Effector memory CD4-positive, alpha-beta T cell (primary cell): Measurements from ENCODE around the gene CACNB1.

Source experiments
- DNase-seq, 3 donors: peaks; one replicate each; pipeline ENCODE4 v3.0.0-alpha.2; 2020
- H3K27ac ChIP-seq: 2 replicates; pipeline ENCODE4 v1.7.0; 2013; ENCODE audit warnings: mild to moderate bottlenecking, low read length, moderate library complexity; ENCODE audit not compliant: insufficient read depth, poor library complexity, severe bottlenecking
- H3K27me3 ChIP-seq: replicated peaks from 2 replicates; pipeline ENCODE4 v1.7.0; 2013; ENCODE audit warnings: mild to moderate bottlenecking, low read length; ENCODE audit not compliant: insufficient read depth, control insufficient read depth, poor library complexity, severe bottlenecking
- H3K36me3 ChIP-seq: 2 replicates; pipeline ENCODE4 v1.7.0; 2013; ENCODE audit warnings: mild to moderate bottlenecking, low read length, moderate library complexity; ENCODE audit not compliant: control insufficient read depth, insufficient read depth
- H3K4me1 ChIP-seq: 2 replicates; pipeline ENCODE4 v1.7.0; 2013; ENCODE audit warnings: low read length, mild to moderate bottlenecking; ENCODE audit not compliant: control insufficient read depth, insufficient read depth, poor library complexity, severe bottlenecking
- H3K4me3 ChIP-seq: 2 replicates; pipeline ENCODE4 v1.7.0; 2013; ENCODE audit warnings: low read length, low read depth, mild to moderate bottlenecking; ENCODE audit not compliant: insufficient read depth, poor library complexity, severe bottlenecking
- H3K9me3 ChIP-seq: 2 replicates; pipeline ENCODE4 v1.7.0; 2013; ENCODE audit warnings: mild to moderate bottlenecking, low read length, moderate library complexity; ENCODE audit not compliant: control insufficient read depth

CACNB1 gene

DNA sequence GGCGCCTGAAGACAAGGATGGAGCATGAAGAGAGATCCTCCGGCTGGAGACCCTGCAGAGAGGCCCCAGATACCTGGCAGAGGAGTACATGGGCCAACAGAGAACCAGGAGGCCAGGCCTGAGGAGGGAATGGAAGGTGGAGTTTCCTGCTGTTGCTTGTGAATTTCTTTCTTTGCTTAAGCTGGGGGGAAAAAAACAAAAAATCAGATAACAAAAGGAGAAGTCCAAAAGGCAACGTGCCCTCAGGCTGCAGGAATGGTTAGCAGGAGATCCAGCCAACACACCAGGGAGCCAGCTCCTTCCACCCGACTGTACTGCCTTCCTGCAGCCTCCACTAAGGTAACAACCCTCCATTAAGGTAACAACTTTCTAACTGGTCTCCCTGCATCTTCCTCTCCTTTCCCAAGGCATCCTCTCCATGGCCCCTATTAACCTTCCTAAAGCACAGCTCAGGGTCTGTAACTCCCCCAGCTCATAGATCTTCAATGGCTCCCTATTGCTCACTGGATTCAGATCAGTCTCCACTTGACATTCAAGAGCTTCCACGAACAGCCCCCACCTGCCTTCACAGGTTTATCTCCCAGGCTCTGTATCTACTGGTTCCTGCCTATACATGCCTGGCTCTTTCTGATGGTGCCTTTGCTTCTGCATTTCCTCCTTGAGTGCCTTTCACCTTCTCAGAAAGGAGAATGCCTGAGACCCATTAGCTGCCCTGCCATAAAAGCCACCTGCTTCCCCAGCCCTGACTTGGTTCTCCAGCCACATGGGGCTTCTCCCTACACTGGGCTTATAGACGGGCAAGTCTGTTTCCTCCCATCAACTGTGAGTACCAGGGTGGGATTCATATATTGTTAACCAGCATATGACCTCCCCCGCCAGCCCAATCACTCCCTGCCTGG, 30.8 kb downstream of the CACNB1 start:
- Histone ChIP-seq H3K27me3 (peaks cover 8% of the 10 kb centered on the region), H3K9me3 (no peaks in the 10 kb centered on the region), H3K36me3 (no peaks in the 10 kb centered on the region), H3K4me1 (peaks cover 12% of the 10 kb centered on the region), H3K4me3 (no peak overlapping the region), H3K27ac (no peak overlapping the region)
- DNase-seq = no peak

DNA sequence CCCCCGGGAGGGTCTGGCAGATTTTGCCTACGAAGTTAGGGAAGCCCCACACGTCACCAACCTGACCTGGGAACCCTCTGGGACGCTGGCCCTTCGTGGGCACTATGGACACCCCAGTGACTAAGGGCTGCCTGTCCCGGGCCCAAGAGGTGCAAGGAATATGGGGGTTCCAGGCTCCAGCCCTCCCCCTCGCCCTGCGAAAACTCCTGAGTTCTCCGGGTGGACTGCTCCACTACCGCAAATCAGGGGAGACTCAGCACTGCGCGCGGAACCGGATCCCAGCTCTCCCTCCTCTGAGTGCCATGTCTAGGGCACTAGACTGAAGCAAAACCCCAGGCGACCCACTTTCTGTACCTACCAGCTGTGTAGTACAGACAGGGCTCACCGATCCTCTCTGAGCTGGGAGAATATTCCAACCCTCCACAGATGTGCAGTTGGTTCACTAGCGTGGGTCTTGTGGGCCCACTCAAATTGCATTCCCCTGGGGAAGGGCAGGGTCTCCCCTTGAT, 31.6 kb downstream of the CACNB1 start, which contains the start of gene ARL5C:
Gene ARL5C, minus strand, starts transcription at position 321 of the 509 bp plus-strand sequence. CDS start 401 bp downstream, outside the sequence.
- no peak within 1 kb of the TSS for H3K27ac ChIP-seq
- H3K4me3 ChIP-seq = peak within 1 kb of the TSS; percentile 54
- peaks cover 8% of the 10 kb centered on the region for H3K27me3 ChIP-seq
- no peak for DNase-seq
- peaks cover 12% of the 10 kb centered on the region for H3K4me1 ChIP-seq
- H3K36me3 ChIP-seq = no peaks in the 10 kb centered on the region
- H3K9me3 ChIP-seq = no peaks in the 10 kb centered on the region

DNA sequence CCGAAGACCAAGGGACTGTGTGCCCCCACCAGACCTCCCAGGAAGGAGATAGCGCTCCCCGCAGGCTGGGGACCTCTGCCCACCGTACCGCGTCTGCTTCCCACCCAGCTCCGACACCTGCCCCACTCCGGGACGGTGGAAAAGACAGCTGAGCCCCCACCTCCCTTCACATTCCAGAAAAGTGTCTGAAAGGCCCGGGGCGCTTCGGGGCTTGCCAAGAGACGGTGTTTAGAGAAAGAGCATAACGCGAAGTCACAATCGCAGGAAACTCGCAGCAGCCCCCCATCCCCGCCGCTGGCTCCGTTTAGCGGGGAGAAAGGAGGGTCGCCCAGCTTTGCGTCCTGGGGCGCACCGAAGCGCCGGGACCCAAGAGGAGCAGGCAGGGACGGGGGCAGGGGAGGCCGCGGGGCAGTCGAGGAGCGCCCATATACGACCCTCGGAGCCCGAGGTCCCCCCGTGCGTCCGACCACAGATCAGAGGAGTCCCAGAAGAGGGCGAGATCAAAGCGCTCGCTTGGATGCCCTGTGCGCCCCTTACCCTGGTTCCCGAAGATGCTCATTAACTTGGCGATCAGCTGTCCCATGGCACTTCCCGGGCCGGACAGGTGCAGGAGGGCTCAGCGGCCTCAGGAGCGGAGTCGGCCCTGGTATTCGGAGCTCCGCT, 32.2 kb downstream of the CACNB1 start:
- Histone ChIP-seq H3K27me3 (peaks cover 8% of the 10 kb centered on the region), H3K27ac (no peak overlapping the region), H3K9me3 (no peaks in the 10 kb centered on the region), H3K4me1 (peaks cover 12% of the 10 kb centered on the region), H3K36me3 (no peaks in the 10 kb centered on the region), H3K4me3 (peak overlapping the region; percentile 54)
- DNase-seq = no peak

DNA sequence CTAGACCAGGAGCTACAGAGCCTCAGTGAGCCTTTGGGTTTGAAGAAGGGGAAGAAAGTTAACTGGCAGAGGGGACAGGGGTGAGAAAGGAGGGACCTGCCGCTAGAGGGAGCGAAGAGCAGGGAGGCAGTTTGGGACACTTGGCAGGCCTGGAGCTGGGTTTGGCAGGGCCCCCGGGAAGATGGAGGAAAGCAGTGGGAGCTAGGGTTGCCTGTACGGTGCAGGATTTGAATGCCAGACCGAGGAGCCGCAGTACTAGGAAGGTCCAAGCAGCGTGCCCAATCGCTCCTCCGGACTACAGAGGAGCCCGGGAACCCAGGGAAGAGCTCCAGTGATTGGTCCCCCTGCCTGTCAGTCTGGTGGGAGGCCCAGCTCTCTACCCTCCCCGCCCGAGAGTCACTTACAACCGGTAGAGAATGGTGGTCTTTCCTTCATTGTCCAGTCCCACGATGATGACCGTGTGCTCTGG, 32.8 kb downstream of the CACNB1 start:
- peaks cover 8% of the 10 kb centered on the region for H3K27me3 ChIP-seq
- peak overlapping the region; percentile 54 for H3K4me3 ChIP-seq
- H3K4me1 ChIP-seq = peaks cover 12% of the 10 kb centered on the region
- H3K36me3 ChIP-seq = no peaks in the 10 kb centered on the region
- DNase-seq = peak; percentile 28 to 51 (median 39)
- H3K9me3 ChIP-seq = no peaks in the 10 kb centered on the region
- no peak overlapping the region for H3K27ac ChIP-seq

DNA sequence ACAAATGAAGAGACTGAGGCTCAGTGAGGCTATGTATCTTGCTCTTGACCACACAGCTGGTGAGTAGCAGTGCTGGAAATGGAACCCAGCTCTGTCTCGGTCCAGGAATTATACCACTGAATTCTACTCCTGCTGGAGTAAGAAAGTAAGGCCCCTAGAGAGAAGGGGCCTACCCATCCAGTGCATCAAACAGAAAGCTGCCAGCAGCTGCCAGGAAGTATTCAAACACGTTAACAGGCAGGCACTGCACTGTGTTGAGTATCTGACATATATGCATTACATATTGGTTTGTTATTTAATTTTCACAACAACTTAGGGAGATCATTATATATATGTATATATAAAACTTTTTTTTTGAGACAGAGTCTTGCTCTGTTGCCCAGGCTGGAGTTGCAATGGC, 35.5 kb downstream of the CACNB1 start:
- Histone ChIP-seq H3K4me1 (peaks cover 12% of the 10 kb centered on the region), H3K27ac (no peak overlapping the region), H3K4me3 (no peak overlapping the region), H3K27me3 (peaks cover 8% of the 10 kb centered on the region), H3K9me3 (no peaks in the 10 kb centered on the region), H3K36me3 (no peaks in the 10 kb centered on the region)
- no peak for DNase-seq

DNA sequence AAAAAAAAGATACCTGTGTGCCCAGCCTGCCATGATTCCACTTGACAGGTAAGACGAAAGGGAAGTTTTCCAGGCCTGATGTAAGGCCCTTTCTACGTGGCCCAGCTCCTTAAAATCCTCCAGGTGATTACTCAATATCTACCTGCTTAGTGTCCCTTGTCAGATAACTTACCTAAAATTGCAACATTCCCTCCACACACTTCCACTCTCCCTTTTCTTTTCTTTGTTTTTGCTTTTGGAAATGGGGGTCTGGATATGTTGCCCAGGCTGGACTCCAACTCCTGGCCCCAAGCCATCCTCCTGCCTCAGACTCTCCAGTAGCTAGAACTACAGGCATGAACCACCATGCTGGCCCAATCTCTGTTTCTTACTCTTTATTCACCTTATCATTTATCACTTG, 38.8 kb downstream of the CACNB1 start:
- Histone ChIP-seq H3K4me3 (no peak overlapping the region), H3K9me3 (no peaks in the 10 kb centered on the region), H3K4me1 (no peaks in the 10 kb centered on the region), H3K27ac (no peak overlapping the region), H3K36me3 (no peaks in the 10 kb centered on the region), H3K27me3 (no peaks in the 10 kb centered on the region)
- no peak for DNase-seq

DNA sequence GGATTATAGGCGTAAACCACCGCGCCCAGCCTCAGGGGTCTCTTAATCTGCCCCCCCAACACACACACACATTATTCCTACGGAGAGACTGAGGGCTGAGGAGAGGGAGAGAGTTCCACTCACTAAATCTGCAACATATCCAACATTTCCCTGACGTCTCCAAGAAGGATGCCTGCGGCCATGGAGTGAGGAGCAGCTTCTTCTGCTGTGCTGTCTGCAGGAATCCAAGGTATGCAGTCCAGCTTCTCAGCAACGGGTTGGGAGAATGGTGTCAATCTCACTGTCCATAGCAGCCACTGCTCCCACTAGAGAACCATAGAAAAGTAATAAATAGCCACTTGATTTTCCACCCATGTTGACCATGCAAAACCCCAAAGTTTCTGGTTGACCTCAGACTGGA, 41.0 kb downstream of the CACNB1 start:
- Histone ChIP-seq H3K27me3 (no peaks in the 10 kb centered on the region), H3K36me3 (no peaks in the 10 kb centered on the region), H3K27ac (no peak overlapping the region), H3K4me1 (peaks cover 10% of the 10 kb centered on the region), H3K9me3 (no peaks in the 10 kb centered on the region), H3K4me3 (no peak overlapping the region)
- no peak for DNase-seq

DNA sequence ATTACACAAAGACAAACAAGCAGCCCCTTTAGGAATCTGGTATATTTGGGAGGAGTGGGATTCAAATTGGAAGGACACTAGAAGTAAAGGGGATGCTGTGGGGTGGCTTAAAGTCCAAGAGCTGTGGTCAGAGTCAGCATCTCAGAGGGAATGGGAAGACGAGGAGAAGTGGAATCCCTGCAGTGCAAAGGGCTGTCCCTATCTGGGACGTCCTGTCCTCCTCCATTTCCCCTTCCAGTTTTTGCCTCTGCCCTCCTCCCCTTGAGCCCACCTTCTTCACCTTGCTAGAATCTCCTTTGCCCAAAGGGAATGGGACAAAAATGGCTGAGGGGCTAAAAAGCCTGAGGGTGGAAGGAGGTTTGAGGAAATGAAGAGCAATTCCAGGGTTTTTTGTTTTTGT, 41.8 kb downstream of the CACNB1 start:
- DNase-seq = no peak
- Histone ChIP-seq H3K27me3 (peaks cover 5% of the 10 kb centered on the region), H3K36me3 (no peaks in the 10 kb centered on the region), H3K27ac (no peak overlapping the region), H3K4me3 (no peak overlapping the region), H3K9me3 (no peaks in the 10 kb centered on the region), H3K4me1 (peaks cover 15% of the 10 kb centered on the region)

DNA sequence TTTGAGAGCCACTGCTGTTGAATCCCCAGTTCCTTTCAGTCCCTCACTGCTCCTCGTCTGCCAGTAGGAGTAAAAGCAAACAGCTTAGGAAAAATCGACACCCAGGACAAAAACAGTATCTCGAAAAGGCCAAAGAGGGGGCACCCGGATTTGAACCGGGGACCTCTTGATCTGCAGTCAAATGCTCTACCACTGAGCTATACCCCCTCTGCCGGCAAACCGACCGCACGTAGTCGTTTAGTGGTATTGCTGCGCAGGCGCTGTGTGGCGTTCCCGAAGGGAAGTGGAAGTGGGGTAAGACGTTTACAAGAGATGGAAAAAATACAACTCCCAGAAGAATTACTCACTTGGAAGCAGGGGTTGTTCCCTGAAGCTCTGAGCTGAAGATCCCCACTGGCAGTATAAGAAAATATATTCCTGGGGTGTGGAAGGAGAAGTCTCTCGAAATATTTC, 43.8 kb downstream of the CACNB1 start:
- Histone ChIP-seq H3K36me3 (no peaks in the 10 kb centered on the region), H3K9me3 (no peaks in the 10 kb centered on the region), H3K4me3 (peak overlapping the region; percentile 90), H3K27ac (peak overlapping the region; percentile 56), H3K27me3 (peaks cover 8% of the 10 kb centered on the region), H3K4me1 (peaks cover 15% of the 10 kb centered on the region)
- peak; percentile 84 to 91 (median 86) for DNase-seq
